PC-3 (cell line): Measurements from ENCODE around the gene FCAMR. TPM values are rescaled to one million over a fixed set of nuclear protein-coding genes. Genes with fewer than 3 reads are reported as not detected.

Source experiments
- ATAC-seq: fragments of 200-7000 bp; cut with Tn5 transposase; 2 replicates; pipeline ENCODE4 v1.9.1; 2020; ENCODE audit warnings: mild to moderate bottlenecking, moderate library complexity
- BruUV-seq: library from RNA; stranded (reverse); fragments of 400-500 nt; replicated peaks from 2 replicates; lab custom pipeline; 2021; lab: Mats Ljungman, UMichigan
- CTCF ChIA-PET: fragments of 300-600 bp; sonication (Branson Sonifier 250); formaldehyde crosslinking; loops from one replicate; lab custom pipeline; 2022; ENCODE audit warnings: antibody characterized with exemption; lab: Charles Lee
- POLR2A ChIA-PET: fragments of 300-600 bp; sonication (Branson Sonifier 250); formaldehyde crosslinking; loops from one replicate; lab custom pipeline; 2022; ENCODE audit warnings: antibody characterized with exemption; ENCODE audit not compliant: unreplicated experiment; lab: Charles Lee
- DNase-seq: peaks from one replicate; pipeline ENCODE4 v3.0.0-alpha.2; 2015
- H2AFZ ChIP-seq: fragments of 300-600 bp; sonication (generic); 2 replicates; pipeline ENCODE4 v1.6.0; 2016; ENCODE audit warnings: antibody characterized with exemption, low read length
- H3F3A ChIP-seq: fragments of 300-600 bp; sonication (generic); one replicate; pipeline ENCODE4 v1.6.0; 2017; ENCODE audit warnings: antibody characterized with exemption, low read length, control low read depth, mild to moderate bottlenecking; ENCODE audit not compliant: unreplicated experiment
- H3K27ac ChIP-seq: fragments of 300-600 bp; sonication (generic); 2 replicates; pipeline ENCODE4 v1.5.1; 2016; ENCODE audit warnings: mild to moderate bottlenecking, low read length
- H3K27me3 ChIP-seq: fragments of 300-600 bp; sonication (generic); 2 replicates; pipeline ENCODE4 v1.6.1; 2016; ENCODE audit warnings: low read length, mixed read lengths
- H3K36me3 ChIP-seq: fragments of 300-600 bp; sonication (generic); 2 replicates; pipeline ENCODE4 v1.6.1; 2016; ENCODE audit warnings: low read depth, mixed run types, low read length, mixed read lengths
- H3K4me1 ChIP-seq: fragments of 300-600 bp; sonication (generic); 2 replicates; pipeline ENCODE4 v1.5.1; 2016; ENCODE audit warnings: low read length; ENCODE audit not compliant: insufficient read depth
- H3K4me2 ChIP-seq: fragments of 300-600 bp; sonication (generic); 2 replicates; pipeline ENCODE4 v1.6.0; 2016; ENCODE audit warnings: low read length
- H3K4me3 ChIP-seq: fragments of 300-600 bp; sonication (generic); 2 replicates; pipeline ENCODE4 v1.5.1; 2016; ENCODE audit warnings: mild to moderate bottlenecking, low read length, mixed read lengths
- H3K79me2 ChIP-seq: fragments of 300-600 bp; sonication (generic); 2 replicates; pipeline ENCODE4 v1.6.1; 2017; ENCODE audit warnings: low read length, mixed read lengths
- H3K9ac ChIP-seq: fragments of 300-600 bp; sonication (generic); 2 replicates; pipeline ENCODE4 v1.6.0; 2016; ENCODE audit warnings: mild to moderate bottlenecking, low read length
- H3K9me2 ChIP-seq: fragments of 300-600 bp; sonication (generic); replicated peaks from 2 replicates; pipeline ENCODE4 v1.6.1; 2016; ENCODE audit warnings: mixed run types, low read length, mixed read lengths
- H3K9me3 ChIP-seq: fragments of 300-600 bp; sonication (generic); 2 replicates; pipeline ENCODE4 v1.6.1; 2016; ENCODE audit warnings: low read length, mixed read lengths
- H4K20me1 ChIP-seq: fragments of 300-600 bp; sonication (generic); 2 replicates; pipeline ENCODE4 v1.6.1; 2016; ENCODE audit warnings: low read length, mixed read lengths
- EZH2 ChIP-seq: fragments of 300-600 bp; sonication (generic); IDR thresholded peaks from one replicate; pipeline ENCODE4 v1.6.1; 2017; ENCODE audit warnings: antibody characterized with exemption, mild to moderate bottlenecking, low read length; ENCODE audit not compliant: unreplicated experiment
- EZH2phosphoT487 ChIP-seq: fragments of 300-600 bp; sonication (generic); IDR thresholded peaks from 2 replicates; pipeline ENCODE4 v1.6.1; 2018; ENCODE audit warnings: mild to moderate bottlenecking, antibody characterized with exemption, low read length, borderline replicate concordance
- intact Hi-C: fragments of 100-400 bp; cut with micrococcal nuclease; formaldehyde crosslinking; loops from 2 replicates; pipeline ENCODE4 v1.9.0; 2023
- total RNA-seq: library from RNA; depleted of rRNA; stranded (reverse); fragments of >200 nt; gene quantifications from 2 replicates; pipeline ENCODE4 v1.2.3, GENCODE V29; 2014
- TF ChIP-seq, protein P1 (sequence below): fragments of 300-600 bp; sonication (generic); conservative IDR thresholded peaks from 2 replicates; pipeline ENCODE4 v1.5.1; 2017; ENCODE audit warnings: antibody characterized with exemption, low read depth, mild to moderate bottlenecking, low read length

The FCAMR gene
- total RNA-seq, 1 experiment from 2014 or later = not detected

DNA sequence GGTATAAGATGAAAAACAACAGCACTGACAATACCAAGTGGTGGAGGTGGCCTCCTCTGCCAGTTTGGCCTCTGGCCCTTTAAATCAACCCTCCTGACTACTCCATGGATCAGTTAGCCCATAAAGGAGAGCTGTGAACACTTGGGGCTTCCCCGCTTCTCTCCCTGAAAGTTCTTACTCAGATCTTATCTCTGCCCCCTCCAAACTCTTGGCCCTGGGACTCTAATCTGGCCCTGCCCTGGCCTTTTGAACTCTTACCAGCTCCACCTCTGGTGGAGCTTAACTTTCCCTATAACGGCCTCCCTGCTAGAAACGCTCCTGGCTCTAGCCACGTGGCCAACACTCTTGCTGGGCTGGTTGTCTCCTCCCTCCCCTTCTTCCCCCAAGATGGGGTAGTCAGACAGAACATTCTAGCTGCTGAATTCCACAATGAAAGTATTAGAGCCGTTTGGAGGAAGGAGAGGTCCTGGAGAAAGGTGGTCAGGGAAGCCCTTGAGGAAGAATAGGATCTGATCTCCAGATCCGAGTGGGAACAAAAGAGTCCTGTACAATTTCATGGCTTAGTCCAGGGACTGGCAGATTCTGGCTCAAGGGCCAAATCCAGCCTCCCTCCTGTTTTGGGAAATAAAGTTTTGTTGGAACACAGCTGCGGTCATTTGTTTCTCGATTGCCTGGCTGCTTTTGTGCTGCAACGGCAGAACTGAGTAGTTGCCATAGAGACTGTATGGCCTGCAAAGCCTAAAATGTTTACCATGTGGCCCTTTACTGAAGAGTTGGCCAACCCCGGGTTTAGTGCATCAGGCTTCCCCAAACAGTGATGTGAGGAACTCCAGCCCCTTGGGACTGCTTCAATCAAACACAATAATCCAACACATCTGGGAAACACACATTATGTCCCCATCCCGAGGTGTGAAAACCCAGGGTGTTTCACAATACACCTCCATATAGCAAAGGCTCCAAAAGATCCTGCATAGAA lies 14.5 kb downstream of the FCAMR start:
- CTCF ChIA-PET = no interaction called here
- H3K4me1 ChIP-seq = no peaks in the 10 kb centered on the region
- H3K36me3 ChIP-seq = no peaks in the 10 kb centered on the region
- H3K4me2 ChIP-seq = no peak overlapping the region
- no peak overlapping the region for H2AFZ ChIP-seq
- H3K9me2 ChIP-seq = no peaks in the 10 kb centered on the region
- intact Hi-C loops = no loop called here
- POLR2A ChIA-PET = no interaction called here
- no TSS peak for BruUV-seq
- ATAC-seq (no peak), DNase-seq (no peak)
- no peaks in the 10 kb centered on the region for H4K20me1 ChIP-seq
- H3K27ac ChIP-seq = no peak overlapping the region
- no peak overlapping the region for H3K4me3 ChIP-seq
- no peak overlapping the region for H3K9ac ChIP-seq
- H3F3A ChIP-seq = no peaks in the 10 kb centered on the region
- TF ChIP-seq EZH2phosphoT487 (no peak), EZH2 (no peak)
- TF ChIP-seq, protein P1, sequence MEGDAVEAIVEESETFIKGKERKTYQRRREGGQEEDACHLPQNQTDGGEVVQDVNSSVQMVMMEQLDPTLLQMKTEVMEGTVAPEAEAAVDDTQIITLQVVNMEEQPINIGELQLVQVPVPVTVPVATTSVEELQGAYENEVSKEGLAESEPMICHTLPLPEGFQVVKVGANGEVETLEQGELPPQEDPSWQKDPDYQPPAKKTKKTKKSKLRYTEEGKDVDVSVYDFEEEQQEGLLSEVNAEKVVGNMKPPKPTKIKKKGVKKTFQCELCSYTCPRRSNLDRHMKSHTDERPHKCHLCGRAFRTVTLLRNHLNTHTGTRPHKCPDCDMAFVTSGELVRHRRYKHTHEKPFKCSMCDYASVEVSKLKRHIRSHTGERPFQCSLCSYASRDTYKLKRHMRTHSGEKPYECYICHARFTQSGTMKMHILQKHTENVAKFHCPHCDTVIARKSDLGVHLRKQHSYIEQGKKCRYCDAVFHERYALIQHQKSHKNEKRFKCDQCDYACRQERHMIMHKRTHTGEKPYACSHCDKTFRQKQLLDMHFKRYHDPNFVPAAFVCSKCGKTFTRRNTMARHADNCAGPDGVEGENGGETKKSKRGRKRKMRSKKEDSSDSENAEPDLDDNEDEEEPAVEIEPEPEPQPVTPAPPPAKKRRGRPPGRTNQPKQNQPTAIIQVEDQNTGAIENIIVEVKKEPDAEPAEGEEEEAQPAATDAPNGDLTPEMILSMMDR = no peak
- no peaks in the 10 kb centered on the region for H3K79me2 ChIP-seq
- no peaks in the 10 kb centered on the region for H3K27me3 ChIP-seq
- H3K9me3 ChIP-seq = no peaks in the 10 kb centered on the region

DNA sequence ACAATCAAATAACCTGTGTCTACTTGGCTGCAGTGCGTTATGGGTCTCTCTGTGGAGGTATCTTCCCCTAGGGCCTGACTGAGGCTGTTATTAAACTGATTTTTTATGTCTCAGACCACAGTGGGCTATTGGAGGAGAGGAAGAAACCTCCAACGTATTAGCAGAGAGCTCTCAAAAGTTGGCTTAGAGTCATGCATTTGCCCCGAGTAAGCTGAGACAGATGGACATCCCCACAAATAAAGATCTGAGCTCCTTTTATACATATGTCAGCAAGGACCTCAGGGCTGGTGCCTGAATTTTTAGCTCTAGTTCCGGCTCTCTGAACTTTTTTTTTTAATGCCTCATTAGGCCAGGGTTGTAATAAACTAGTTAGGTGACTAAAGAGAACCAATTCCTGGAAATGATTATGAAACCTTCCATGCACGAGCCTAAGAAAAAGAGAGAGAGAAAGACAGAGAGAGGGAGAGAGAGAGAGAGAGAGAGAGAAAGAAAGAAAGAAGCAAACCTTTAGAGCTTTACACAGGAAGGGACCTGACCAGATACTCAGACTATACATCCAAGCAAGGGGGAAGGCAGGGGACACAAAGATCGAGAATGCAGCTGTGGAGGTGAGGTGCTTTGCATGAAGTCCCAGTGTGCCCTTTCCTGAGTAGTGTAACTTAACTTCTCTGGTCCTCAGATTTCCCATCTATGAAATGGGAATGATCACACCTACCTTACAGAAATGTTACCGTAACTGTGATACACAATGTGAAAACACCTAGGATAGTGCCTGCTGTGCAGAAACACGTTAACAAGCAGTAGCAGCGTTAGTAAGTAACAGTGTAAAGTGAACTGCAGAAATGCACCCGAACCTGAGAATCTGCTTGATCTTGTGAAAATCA lies 15.6 kb downstream of the FCAMR start:
- Histone ChIP-seq H3K4me1 (no peaks in the 10 kb centered on the region), H3K27me3 (no peaks in the 10 kb centered on the region), H3K9ac (no peak overlapping the region), H3F3A (no peaks in the 10 kb centered on the region), H3K4me2 (no peak overlapping the region), H3K9me2 (no peaks in the 10 kb centered on the region), H3K27ac (no peak overlapping the region), H3K9me3 (no peaks in the 10 kb centered on the region), H3K4me3 (no peak overlapping the region), H3K36me3 (no peaks in the 10 kb centered on the region), H3K79me2 (no peaks in the 10 kb centered on the region), H2AFZ (no peak overlapping the region), H4K20me1 (no peaks in the 10 kb centered on the region)
- ChIA-PET CTCF (no interaction called here), POLR2A (no interaction called here)
- intact Hi-C loops = no loop called here
- ATAC-seq (no peak), DNase-seq (no peak)
- TF ChIP-seq EZH2 = no peak
- TF ChIP-seq EZH2phosphoT487 = no peak
- TF ChIP-seq, protein P1 = no peak
- no TSS peak for BruUV-seq
